Osteoblast (primary cell): ENCODE results near the gene BRAT1. TPM values are rescaled to one million over a fixed set of nuclear protein-coding genes. Genes with fewer than 3 reads are reported as not detected.
A peak's percentile ranks its signal among the peaks of the same experiment; 100 is the strongest.

Experiments used
- DNase-seq: peaks from one replicate; pipeline ENCODE4 v3.0.0; 2011; ENCODE audit warnings: low spot score, mixed read lengths; ENCODE audit not compliant: insufficient read length; ENCODE audit errors: missing footprints
- H2AFZ ChIP-seq: 2 replicates; pipeline ENCODE4 v1.6.0; 2011; ENCODE audit warnings: mild to moderate bottlenecking, low read length
- H3K27ac ChIP-seq: 2 replicates; pipeline ENCODE4 v1.5.1; 2011; ENCODE audit warnings: mild to moderate bottlenecking, low read depth, low read length, moderate library complexity
- H3K27me3 ChIP-seq: 2 replicates; pipeline ENCODE4 v1.6.0; 2012; ENCODE audit warnings: mild to moderate bottlenecking, control low read depth, inconsistent platforms, low read length, moderate library complexity; ENCODE audit not compliant: insufficient read depth
- H3K36me3 ChIP-seq: 2 replicates; pipeline ENCODE4 v1.5.1; 2011; ENCODE audit warnings: mild to moderate bottlenecking, low read length, control low read depth, moderate library complexity; ENCODE audit not compliant: insufficient read depth
- H3K4me1 ChIP-seq: 2 replicates; pipeline ENCODE4 v1.5.1; 2011; ENCODE audit warnings: mild to moderate bottlenecking, low read length, control low read depth, moderate library complexity; ENCODE audit not compliant: insufficient read depth
- H3K4me2 ChIP-seq: 2 replicates; pipeline ENCODE4 v1.6.0; 2011; ENCODE audit warnings: mild to moderate bottlenecking, low read length; ENCODE audit not compliant: insufficient read depth
- H3K4me3 ChIP-seq: fragments of 200-600 bp; sonication (generic); 3 replicates; pipeline ENCODE4 v1.5.1; 2012; ENCODE audit warnings: mild to moderate bottlenecking, low read length, inconsistent platforms; ENCODE audit not compliant: insufficient read depth
- H3K79me2 ChIP-seq: 2 replicates; pipeline ENCODE4 v1.6.0; 2012; ENCODE audit warnings: mild to moderate bottlenecking, low read length, control low read depth, inconsistent platforms; ENCODE audit not compliant: insufficient read depth
- H3K9me3 ChIP-seq: 2 replicates; pipeline ENCODE4 v1.5.1; 2011; ENCODE audit warnings: low read depth, low read length, control low read depth
- H4K20me1 ChIP-seq: 2 replicates; pipeline ENCODE4 v1.6.0; 2012; ENCODE audit warnings: mild to moderate bottlenecking, low read length, control low read depth; ENCODE audit not compliant: insufficient read depth
- CTCF ChIP-seq: IDR thresholded peaks from 2 replicates; pipeline ENCODE4 v1.5.1; 2011; ENCODE audit warnings: mild to moderate bottlenecking, low read depth, low read length, moderate library complexity; ENCODE audit errors: extremely low read depth
- total RNA-seq: library from RNA; depleted of rRNA; stranded (reverse); fragments of >200 nt; gene quantifications from 2 replicates; pipeline ENCODE4 v1.2.3, GENCODE V29; 2012

Gene BRAT1
- total RNA-seq, 1 donor: 28.2 TPM

DNA sequence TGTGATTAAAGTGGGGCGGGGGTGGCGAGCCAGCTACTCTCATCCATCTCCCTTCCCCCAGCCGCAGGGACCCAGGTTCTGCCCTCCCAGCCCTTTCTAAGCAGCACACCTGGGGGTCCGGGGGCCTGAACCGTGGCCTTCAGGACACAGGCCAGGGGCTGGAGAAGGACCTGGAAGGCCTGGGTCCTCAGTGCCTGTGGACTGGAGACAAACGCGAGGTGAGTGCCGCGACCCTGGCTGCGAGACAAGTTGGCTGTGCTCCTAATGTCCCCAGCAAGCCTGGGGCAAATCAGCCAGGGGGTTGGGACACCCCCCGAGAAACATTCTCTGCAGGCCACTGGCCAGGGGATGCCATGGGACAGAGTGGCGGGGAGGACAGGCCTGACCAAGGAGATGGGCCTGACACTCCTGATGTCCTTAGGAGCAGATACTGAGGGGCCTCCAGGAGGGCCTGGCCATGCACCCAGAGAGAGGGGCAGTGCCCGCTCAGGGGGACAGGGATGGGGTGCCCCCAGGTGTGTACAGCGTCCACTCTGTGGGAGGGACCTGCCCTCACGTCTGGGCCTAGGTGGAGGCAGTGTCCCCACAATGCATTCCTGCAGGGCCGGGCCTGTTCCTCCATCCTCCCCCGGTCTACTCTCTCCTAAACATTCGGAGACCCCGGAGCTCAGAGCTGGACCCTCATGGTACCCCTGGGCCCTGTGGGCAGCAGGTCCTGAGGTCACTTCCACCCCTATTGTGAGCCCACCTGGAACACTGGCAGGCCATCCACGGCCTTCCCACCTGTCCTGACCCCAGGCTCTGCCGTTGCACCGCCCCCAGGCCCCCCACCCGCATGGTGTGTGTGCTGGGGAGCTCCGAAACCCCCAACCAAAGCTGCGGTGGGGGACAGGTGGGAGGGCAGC, 13.1 kb downstream of the BRAT1 start:
- no peak for TF ChIP-seq CTCF
- peak; percentile 76 for DNase-seq

DNA sequence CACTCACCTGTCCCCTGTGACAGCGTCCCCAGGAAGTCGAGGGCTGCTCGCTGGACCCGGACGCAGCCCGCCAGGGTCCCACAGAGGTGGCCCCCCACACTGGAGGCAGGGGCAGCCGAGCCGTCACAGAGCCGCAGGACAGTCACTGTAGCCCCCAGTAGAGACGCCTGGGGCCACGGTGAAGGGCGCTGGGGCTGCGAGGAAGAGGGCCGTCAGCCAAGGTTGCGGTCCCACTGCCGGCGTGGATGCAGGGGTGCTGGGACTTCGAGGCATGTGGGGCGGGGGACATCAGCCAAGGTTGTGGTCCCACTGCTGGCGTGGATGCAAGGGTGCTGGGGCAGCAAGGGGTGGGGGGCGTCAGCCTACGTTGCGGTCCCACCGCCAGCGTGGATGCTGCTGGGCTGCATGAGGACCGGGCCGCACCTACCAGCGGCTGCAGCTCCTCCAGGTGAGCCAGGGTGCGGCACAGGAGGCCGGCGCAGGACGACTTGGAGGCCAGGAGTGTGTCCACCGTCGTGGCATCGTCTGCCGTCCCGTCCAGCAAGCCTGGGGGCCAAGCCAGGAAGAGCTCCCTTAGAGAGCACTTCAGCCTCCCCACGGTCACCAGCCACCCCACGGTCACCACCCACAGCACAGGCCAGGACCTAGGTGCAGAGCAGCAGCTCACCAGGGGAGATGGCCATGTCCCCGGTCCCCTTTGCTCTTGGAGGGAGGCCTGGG, 13.9 kb downstream of the BRAT1 start:
- Histone ChIP-seq H3K4me1 (no peaks in the 10 kb centered on the region), H3K79me2 (no peaks in the 10 kb centered on the region), H3K4me3 (no peak overlapping the region), H3K4me2 (no peak overlapping the region), H3K27ac (no peak overlapping the region), H4K20me1 (no peaks in the 10 kb centered on the region), H3K27me3 (no peaks in the 10 kb centered on the region), H2AFZ (no peak overlapping the region), H3K36me3 (peaks cover 23% of the 10 kb centered on the region), H3K9me3 (no peaks in the 10 kb centered on the region)
- TF ChIP-seq CTCF: no peak
- DNase-seq: peak; percentile 76

More for the DNA sequence above, 13.1 kb downstream of the BRAT1 start:
- no peaks in the 10 kb centered on the region for H3K79me2 ChIP-seq
- peaks cover 28% of the 10 kb centered on the region for H3K36me3 ChIP-seq
- H4K20me1 ChIP-seq: no peaks in the 10 kb centered on the region
- no peaks in the 10 kb centered on the region for H3K4me1 ChIP-seq
- H3K4me3 ChIP-seq: no peak overlapping the region
- H3K27ac ChIP-seq: no peak overlapping the region
- H3K4me2 ChIP-seq: no peak overlapping the region
- no peak overlapping the region for H2AFZ ChIP-seq
- no peaks in the 10 kb centered on the region for H3K9me3 ChIP-seq
- H3K27me3 ChIP-seq: no peaks in the 10 kb centered on the region

GRCh38 chr7:2540641-2541051, 14.7 kb downstream of the BRAT1 start:
- TF ChIP-seq CTCF: no peak
- Histone ChIP-seq H3K4me2 (no peak overlapping the region), H2AFZ (no peak overlapping the region), H4K20me1 (no peaks in the 10 kb centered on the region), H3K4me3 (no peak overlapping the region), H3K9me3 (no peaks in the 10 kb centered on the region), H3K27me3 (no peaks in the 10 kb centered on the region), H3K27ac (no peak overlapping the region), H3K4me1 (no peaks in the 10 kb centered on the region), H3K36me3 (peaks cover 23% of the 10 kb centered on the region), H3K79me2 (no peaks in the 10 kb centered on the region)
- DNase-seq: peak; percentile 57

DNA sequence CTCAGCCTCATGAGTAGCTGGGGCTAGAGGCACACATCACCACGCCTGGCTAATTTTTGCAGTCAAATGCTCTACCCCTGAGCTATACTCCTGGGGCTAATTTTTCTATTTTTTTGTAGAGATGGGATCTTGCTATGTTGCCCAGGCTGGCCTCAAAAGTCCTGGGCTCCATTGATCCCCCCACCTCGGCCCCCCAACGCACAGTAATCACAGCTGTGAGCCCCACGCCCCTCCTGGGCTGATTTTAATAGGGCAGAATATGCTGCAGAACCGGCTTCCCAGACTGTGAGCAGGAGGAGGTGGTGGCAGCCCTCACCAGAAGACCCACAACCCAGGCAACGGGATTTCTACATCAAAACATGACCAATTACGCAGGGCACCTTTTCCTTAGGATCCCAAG, 15.2 kb downstream of the BRAT1 start:
- no peaks in the 10 kb centered on the region for H3K79me2 ChIP-seq
- H3K4me2 ChIP-seq: no peak overlapping the region
- H3K4me3 ChIP-seq: no peak overlapping the region
- H3K36me3 ChIP-seq: peaks cover 23% of the 10 kb centered on the region
- no peak overlapping the region for H3K27ac ChIP-seq
- no peak overlapping the region for H2AFZ ChIP-seq
- DNase-seq: peak; percentile 60
- no peaks in the 10 kb centered on the region for H3K4me1 ChIP-seq
- TF ChIP-seq CTCF: no peak
- H4K20me1 ChIP-seq: no peaks in the 10 kb centered on the region
- H3K9me3 ChIP-seq: no peaks in the 10 kb centered on the region
- no peaks in the 10 kb centered on the region for H3K27me3 ChIP-seq
